ENCODE results near the gene IPO4.

- TF ChIP-seq EGR1 (IDR thresholded peaks at IDR 0.05): no peak
- no peak for TF ChIP-seq TCF12 (IDR thresholded peaks at IDR 0.05; ENCODE audit: low read depth)
- TF ChIP-seq YY1 (IDR thresholded peaks at IDR 0.05; ENCODE audit: low read depth): no peak
- no peak for TF ChIP-seq REST (IDR thresholded peaks at IDR 0.05; ENCODE audit: low read depth)
- no peak for TF ChIP-seq FOXM1 (IDR thresholded peaks at IDR 0.05; ENCODE audit: borderline replicate concordance, low read depth)
- TF ChIP-seq NFIC (IDR thresholded peaks at IDR 0.05): no peak
These were observed 22.8 kb downstream of the IPO4 start for GRCh38 chr14:24165785-24166184.
